Body of pancreas (tissue), 4 donors: ENCODE data around the gene VSX1.

Source experiments
- CTCF ChIP-seq, 7 experiments: fragments of 450-650 bp in 4 of 7; fragments of 200-600 bp in 3 of 7; sonication (generic) in 3 of 7; IDR thresholded peaks; one replicate each; pipeline ENCODE4 v1.5.1; 2016 to 2019; ENCODE audit warnings: antibody characterized with exemption in 7 of 7
- POLR2A ChIP-seq, 3 donors: fragments of 450-650 bp; IDR thresholded peaks; one replicate each; pipeline ENCODE4 v1.6.1; 2016; ENCODE audit warnings: antibody characterized with exemption in 3 of 3, mild to moderate bottlenecking in 2 of 3

GRCh38 chr20:25045343-25045712 lies 36.6 kb downstream of the VSX1 start:
- TF ChIP-seq POLR2A (IDR thresholded peaks at IDR 0.05): no peak
- no peak for TF ChIP-seq CTCF (IDR thresholded peaks at IDR 0.05)
